ENCODE results near the gene PCYOX1L.
A peak's percentile ranks its signal among the peaks of the same experiment; 100 is the strongest.

The PCYOX1L gene

DNA sequence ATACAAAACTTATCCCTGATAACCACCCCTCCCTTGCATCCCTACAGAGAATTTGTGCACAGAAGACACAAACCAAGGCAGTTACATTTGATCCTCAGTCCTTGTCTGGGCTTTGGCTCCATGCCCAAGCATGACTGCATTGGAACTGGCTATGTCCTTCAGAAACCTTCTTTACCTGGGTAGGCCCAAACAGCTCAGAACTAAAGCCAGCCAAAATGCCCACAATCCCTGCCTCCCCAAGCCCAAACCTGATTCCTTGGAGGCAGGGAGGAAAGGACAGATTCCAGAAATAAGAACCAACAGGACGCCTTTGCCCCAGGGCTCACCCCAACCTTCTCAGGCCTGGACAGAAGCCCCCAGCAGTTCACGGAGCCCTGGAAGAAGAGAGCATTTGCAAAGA lies 13.0 kb downstream of the PCYOX1L start:
- no peak for FAIRE-seq

DNA sequence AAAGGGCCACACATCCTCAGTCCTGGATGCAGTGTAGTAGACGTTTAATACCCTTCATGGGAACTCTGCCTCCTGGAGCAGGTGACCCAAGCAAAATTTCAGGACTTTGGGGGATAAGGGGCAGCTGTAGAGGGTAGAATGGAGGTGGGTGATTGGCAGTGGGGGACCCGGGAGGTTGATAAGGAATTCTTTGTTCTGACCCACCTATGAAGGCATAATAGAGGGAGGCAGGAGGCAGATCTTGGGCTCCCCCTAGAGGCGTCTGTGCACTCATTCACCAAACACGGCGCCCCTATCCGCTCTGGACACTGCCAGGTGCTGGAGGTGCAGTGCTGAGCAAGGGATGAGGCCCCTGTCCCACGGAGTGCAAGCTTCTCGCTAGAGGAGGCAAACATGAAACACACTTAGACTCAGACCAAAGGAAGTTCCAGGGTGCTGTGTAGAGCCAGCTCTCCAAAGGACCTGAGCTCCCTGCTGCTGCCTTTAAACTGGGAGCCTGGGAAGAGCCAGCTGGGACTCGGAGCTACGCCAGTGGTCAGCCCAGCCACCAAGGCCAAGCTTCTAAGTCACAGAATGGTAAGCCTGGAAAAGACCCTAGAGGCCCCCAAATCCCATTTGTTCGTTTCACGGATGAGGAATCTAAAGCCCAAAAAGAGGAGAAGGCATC lies 13.6 kb downstream of the PCYOX1L start:
- no peak for FAIRE-seq

DNA sequence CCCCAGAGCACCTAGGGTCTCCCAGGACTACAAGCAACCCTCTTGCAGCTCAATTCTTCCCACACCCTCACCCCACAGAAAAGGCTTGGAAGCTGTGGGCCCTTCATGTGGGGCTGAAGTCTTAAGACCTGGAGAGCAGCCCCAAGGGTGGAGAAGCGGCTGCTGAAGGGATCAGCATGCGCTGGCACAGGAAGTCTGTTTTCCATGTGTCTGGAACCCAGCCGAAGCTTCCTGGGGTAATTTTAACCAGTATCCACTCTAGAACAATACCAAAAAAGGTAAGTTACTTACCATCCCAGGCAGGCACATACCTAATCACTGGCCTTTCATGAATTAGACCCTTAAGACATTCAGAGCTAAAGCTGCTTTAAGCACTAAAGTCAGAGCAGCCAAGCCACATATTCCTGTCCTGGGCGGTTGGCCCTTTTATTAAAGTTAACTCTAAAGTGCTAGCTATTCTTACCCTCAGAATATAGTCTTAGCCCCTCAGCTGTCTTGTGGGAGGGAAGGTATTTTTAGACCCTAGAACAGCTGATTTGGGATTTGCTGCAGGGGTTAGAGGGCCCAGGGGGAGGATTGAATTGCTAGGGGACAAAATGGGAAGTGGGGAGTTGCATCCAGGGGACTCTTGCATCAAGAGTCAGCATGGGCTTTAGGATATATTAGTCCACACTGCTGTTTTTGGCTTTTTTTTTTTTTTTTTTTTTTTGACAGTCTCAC lies 14.4 kb downstream of the PCYOX1L start:
- no peak for FAIRE-seq

DNA sequence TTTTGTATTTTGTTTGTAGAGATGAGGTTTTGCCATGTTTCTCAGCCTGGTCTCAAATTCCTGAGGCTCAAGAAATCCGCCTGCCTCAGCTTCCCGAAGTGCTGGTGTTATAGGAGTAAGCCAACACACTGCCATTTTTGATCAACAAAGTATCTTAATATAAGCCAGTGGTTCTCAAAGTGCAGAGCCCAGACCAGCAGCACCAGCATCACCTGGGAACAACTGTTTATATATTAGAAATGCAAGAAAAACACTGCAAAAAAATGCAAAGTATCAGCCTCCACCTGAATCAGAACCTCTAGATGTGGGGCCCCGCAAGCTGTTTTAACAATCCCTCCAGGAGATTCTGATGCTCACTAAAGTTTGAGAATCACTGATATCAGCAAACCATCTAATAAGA lies 15.1 kb downstream of the PCYOX1L start:
- no peak for FAIRE-seq

DNA sequence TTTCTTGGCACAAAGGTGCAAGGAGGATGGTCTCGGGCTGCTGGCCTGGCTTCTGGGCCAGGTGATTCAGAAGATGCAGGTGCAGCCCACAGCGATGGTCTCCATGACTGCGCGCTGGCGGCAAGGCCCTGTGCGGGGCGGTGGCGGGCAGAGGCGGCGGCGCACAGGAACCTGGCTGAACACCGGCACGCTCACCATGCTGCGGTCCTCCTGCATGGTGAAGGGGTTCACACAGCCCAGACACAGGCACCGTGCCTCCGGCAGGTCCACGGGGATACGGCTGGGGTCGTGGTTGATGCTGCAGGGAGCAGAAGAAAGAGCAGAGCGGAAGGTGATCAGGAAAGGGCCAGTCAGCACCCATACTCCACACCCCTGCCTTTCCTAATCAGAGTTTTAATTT lies 16.5 kb downstream of the PCYOX1L start:
- FAIRE-seq: no peak

DNA sequence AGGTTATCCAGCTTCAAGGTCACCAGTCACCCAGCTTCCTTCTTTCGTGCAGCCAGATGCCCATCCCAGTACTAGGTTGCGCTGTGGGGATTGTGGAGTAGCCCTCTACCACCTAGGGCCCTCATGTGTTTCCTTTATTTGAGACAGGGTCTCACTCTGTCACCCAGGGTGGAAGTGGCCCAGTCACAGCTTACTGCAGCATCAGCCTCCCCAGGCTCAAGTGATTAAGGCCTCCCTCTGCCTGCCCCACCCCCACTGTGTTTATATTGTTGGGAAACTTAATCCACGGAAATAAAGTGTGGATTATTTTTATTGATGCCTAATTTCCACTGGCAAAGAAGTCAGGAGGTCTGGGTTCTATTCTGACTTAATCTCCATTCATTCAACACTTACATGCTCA lies 17.0 kb downstream of the PCYOX1L start:
- no peak for FAIRE-seq

DNA sequence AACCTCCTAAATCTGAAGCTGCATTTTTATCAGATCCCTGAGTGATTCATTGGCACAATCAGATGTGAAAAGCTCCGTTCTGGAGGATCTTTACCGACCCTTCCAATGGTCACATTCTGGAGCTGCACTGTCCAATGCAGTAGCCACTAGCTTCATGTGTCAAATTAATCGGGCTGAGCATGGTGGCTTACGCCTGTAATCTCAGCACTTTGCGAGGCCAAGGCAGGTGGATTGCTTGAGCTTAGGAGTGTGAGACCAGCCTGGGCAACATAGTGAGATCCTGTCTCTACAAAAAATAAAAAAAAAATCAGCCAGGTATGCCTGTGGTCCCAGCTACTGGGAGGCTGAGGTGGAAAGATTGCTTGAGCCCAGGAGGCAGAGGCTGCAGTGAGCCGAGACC lies 17.6 kb downstream of the PCYOX1L start:
- no peak for FAIRE-seq

DNA sequence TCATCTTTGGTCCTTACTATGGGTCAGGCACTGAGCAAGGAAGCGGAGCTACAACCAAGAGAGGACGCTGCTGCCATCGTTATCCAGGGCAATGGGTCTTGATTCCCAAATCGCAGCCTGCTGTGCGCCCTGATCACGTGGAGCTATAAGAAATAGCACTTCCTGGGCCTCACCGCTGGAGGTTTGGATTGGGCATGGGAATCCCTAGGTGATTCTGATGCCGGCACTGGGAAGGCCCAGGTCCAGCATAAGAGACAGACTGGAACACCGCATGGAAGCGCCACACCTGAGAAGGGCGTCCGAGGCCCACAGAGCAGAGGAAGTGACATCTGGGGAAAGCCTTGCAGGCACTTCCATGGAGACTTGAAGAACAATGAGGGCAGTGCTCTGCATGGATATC lies 18.3 kb downstream of the PCYOX1L start:
- FAIRE-seq: no peak

DNA sequence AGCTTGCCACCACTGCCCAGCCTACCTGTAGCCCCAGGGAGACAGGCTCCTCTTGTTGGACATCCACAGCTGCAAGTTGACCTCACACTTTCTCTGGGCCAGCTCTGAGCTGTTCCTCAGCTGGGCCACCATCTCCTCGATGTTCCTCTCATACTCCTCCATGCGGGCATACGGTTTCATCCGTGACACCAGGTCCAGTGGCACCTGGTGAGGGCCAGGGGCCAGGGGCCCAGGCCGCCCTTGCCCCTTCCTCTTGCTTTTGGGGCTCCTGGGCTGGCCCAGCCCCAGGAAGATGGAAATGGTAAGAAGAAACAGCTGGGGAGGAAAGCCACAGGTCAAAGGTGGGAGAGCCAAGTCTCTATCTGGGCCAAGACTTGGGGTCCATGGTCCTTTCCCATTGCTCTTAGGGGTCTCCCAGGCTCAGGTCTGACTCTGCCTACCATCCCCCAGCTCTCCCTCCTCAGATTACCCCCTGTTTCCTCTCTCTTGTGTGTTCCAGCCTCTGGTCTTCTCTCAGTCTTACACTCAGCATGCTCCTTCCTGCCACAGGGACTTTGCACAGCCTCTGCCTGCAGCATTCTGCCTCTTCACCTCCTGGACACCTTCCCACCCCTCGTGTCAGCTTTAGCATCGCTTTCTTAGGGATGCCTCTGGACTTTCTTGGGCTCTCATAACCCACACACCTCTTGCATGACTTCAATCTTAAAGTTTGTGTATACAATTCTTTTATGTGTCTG lies 19.0 kb downstream of the PCYOX1L start:
- no peak for FAIRE-seq

DNA sequence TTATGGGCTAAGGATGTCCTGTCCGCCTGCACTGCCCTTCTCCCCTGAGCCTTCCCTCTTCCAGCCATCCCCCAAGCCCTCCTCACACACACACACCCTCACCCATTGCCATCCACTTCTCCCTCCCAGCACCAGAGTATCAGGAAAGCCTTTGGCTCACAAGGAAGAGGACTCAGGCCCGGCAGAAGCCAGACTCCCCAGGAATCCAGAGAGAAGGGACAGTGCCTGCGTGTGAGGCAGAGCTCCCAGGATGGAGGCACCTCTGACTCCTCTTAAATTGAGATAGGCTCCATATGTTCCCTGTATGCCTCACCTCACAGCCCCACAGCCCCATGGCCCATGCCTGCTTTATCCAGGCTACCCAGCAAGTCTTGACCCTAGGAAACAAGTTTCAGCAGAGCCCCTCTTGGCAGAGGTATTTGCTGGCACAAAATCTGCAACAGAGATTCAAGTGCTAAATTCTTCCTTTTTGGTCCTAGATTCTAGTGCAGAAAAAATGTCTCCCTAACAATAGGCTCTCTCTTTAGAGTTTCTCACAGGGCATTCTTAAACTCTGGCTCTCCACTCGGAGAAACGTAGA lies 20.5 kb downstream of the PCYOX1L start:
- no peak for FAIRE-seq

DNA sequence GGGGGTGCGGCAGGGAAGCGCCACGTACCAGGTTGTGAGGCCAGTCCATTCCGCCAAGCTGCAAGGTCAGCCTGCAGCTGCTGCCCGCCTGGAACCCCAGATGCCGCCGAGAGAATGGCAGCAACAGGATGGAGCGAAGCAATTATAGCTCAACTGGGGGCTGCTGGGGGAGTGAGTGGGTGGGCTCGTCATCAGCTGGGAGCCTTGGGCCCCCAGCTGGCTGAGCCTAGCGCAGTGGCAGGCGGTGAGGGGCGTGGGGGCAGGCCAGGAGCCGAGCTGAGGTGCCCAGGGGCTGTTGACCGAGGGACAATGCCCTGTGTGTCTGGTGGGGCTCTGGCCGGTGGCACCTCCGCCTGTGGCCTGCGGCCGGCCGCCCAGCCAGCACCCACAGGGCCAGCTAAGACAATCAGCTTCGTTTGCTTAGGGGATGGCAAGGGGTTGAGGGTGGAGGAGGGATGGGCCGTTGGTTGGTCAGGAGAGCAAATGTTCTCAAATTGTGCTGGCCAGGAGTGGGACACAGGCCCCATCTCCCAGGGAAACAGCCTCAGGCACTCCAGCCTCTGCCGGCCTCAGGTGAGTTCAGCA lies 21.4 kb downstream of the PCYOX1L start, which contains the start of gene IL17B:
TSS of gene IL17B (minus strand) at position 116 of the 585 bp plus-strand sequence. CDS start at position 49, 67 bp downstream.
- no peak for FAIRE-seq

DNA sequence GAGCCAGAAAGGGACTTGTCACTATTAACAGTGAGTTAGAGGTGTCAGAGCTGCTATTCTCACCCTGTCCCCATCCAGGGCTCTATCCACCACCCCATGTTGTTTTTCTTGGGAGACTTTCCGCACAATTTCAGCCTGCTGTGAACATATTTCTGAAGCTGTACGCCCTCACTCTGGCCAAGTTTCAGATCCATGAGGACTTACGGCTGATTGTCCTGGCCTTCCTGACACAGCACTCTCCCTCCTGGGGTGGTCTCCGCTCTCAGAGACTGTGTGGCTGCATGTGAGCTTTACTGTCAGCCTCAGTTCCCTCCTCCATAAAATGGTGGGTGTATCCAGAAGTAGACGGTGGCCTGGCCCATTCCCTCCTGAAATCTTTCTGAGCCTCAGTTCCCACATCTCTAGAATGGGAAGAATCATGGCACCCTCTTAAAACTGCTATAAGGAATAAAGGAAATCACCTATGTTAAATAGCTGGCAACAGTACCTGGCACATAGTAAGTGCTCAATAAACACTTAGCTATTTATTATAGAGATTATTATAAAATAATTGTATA lies 22.1 kb downstream of the PCYOX1L start:
- no peak for FAIRE-seq

DNA sequence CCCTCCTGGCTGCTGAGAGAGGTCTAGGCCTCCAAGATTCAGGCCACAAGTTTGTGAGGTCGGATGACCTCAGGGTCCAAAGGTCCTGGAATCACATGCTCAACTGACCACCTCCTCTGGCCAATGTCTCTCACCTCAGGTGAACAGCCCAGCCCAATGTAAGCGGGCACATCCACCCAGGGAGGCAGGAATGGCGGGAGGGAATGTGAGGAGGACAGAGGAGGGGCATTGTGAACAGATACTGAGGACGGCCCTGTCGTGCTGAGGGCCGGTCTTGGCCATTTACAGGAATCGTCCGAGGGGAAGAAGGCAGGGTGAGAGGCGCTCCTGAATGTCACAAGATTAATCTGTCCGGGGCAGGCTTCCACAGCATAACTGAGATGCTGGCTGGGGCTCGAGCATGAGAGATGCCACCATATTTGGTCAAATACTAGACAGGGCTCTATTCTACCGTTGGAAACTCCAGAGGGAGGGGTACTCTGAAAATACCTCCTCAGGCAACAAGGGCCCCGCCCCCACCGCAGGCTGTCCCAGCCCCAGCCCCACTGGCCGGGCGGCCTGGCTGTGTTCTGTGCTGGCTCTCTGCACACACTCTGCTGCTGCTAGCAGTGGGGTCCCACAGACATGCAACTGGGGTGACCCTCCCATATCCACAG lies 22.7 kb downstream of the PCYOX1L start:
- no peak for FAIRE-seq

DNA sequence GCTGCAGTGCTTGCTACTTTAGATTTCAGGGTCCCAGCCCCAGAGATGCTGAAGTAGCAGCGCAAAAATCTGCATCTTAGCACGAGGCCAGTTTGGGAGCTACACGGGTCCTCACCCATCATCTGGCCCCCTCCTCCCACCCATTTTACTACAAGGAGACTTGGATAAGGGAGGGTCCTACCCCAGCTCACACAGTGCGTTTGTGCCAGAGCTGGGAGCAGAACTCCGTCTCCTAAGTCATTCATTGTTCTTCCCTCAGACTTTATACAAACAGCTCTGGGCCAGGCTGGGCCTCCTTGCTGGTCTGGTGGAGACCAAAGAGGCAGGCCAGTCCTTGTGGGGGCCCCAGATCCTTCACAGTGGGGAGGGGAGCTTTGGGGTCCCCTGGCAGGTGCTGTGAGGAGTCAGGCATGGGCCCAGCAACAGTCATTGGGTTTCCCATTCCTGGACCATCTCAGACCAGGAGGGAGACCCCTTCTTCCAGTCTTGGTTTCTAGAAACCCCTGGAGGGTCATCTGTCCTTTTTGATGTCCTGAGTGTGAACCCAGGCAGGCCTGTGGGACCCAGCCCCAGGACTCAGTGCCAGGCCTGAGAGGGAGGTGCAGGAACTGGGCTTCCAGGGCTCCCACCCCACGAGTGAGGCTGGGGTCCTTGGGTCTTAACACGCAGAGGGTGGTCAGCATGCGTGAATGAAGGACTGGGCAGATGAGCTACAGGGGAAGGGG lies 23.6 kb downstream of the PCYOX1L start:
- no peak for FAIRE-seq

DNA sequence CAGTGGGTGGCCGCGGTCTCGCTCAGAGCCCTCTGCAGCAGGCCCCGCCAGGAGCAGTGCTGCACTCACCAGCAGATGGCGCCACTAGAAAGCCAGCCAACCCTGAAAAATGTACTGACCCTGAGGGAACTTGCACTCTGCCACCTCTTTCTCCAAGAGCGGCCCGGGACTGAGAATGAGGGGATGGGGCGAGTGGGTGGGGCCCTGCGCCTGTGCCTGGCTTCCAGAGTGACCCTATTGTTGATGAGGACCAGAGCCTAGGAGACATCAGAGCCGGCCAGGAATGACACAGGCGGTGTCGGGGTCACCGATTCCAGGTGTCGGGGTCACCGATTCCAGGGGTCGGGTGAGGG lies 24.1 kb downstream of the PCYOX1L start:
- no peak for FAIRE-seq

DNA sequence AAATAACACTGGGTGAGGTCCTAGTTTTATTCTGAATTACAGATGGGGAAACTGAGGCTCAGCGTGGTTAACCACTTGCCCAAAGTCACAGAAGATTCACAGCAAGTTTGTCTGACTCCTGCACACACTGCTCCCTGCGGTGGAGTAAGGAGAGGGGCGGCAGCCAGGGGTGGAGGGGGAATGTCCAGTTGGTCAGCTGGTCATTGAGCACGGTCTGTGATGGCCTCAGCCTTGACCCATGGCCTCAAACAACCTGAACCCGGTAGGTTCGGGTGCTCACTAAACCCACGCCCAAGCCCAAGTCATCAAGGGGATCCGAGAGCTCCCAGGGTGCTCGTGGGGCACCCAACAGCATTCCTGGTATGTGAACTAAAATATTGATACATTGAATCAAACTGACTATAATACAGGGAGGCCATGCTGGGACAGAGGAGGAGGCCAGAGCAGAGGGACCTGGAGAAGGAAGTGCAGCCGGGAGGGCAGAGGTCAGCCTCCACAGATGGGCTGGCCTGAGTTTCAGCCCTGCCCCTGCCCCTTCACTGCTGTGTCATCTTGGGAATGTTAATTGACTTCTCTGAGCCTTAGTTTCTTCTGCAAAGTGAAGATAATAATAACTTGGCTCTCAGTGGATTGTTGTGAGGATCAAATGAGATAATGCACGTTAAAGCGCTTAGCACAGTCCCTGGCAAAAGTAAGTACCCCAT lies 24.8 kb downstream of the PCYOX1L start:
- no peak for FAIRE-seq

DNA sequence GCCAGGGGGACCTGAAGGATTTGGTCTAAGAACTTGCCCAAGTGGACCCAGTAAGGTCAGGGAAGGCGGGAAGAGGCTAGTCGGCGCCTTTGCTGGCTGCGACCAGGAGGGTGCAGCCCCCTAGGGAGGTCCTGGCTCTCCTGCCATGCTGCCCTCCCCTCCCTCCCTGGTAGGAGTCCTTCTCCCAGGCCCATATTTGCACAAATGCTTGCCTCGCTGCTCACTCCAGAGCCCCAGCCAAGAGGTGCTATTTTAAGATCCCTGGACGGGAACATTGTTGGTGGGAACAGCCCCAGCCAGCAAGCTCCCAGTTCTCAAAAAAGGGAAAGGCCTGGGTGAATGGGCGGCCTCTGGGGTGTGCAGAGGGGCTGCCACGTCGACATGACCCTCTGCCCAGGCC lies 25.6 kb downstream of the PCYOX1L start:
- no peak for FAIRE-seq

DNA sequence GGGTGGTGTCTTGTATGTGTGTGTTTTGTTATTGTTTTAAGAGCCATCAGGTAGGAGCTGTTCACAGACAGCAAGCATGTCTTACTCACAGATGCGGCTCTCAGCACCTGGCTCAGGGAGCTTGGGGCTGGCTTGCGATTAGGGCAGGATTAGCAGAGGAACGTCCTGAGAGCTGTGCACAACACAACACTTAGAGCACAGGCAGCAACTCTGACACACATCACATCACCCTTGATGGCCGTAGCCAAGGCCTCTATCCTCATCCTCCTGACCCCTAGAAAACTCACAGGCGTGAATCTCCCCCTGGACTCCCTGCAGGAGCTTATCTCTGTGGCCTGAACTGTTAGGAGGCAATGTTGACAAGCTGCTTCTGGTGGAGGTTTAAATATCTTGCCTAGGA lies 28.3 kb downstream of the PCYOX1L start:
- FAIRE-seq: no peak

DNA sequence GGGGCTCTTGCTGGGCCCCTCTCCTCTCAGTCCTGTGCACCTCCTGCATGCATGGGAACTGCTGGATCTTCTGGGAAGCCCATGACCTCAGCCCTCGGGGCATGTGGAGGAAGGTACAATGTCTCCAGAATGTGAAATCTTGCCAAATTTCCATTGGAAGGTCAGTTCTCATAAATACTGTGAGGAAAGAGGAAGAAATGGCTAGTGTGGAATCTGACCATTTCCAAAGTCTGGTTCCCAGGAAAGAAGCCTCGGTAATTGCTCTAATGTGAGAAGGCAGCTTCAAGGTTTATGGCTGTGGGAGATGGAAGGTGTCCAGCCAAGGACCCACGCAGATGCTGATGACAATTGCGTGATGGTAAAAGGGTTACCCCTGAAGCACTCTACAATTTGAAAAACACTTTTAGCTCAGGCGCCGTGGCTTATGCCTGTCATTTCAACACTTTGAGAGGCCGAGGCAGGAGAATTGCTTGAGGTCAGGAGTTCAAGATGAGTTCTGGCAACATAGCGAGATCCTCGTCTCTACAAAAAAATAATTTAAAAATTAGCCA lies 29.3 kb downstream of the PCYOX1L start:
- no peak for FAIRE-seq

DNA sequence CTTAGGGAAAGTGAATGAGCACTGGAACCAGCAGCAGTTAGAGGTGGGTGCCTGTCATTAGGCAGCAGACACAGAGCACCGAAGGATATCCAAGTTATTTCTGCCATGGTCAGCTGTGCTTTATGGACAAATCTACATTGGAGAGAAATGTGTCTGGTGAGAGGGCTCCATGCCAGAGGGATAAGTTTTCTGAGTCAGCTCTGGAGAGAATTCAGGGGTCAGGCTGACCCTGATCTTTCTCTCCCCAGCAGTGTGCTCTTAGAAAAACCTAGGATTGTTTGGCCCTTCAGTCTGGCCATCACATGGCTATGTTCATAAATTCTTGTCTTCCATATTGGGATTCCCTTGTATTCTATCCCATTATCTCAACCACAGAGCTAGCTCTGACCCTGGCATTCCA lies 30.1 kb downstream of the PCYOX1L start:
- peak; percentile 96 for FAIRE-seq
